Measurements from ENCODE around the gene MYLIP.

MYLIP gene

GRCh38 chr6:16168858-16169257 lies 40.0 kb downstream of the MYLIP start (continued):
- TF ChIP-seq, protein P1, sequence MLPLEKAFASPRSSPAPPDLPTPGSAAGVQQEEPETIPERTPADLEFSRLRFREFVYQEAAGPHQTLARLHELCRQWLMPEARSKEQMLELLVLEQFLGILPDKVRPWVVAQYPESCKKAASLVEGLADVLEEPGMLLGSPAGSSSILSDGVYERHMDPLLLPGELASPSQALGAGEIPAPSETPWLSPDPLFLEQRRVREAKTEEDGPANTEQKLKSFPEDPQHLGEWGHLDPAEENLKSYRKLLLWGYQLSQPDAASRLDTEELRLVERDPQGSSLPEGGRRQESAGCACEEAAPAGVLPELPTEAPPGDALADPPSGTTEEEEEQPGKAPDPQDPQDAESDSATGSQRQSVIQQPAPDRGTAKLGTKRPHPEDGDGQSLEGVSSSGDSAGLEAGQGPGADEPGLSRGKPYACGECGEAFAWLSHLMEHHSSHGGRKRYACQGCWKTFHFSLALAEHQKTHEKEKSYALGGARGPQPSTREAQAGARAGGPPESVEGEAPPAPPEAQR (tag by site-specific recombination; IDR thresholded peaks at IDR 0.05), result no peak
- TF ChIP-seq ZNF510 (tag by site-specific recombination; IDR thresholded peaks at IDR 0.05; ENCODE audit: insufficient replicate concordance) (no peak), ZNF529 (tag by site-specific recombination; IDR thresholded peaks at IDR 0.05; ENCODE audit: insufficient replicate concordance) (no peak), ZNF777 (tag by site-specific recombination; IDR thresholded peaks at IDR 0.05; ENCODE audit: borderline replicate concordance) (no peak)

GRCh38 chr6:16171400-16171799 lies 42.5 kb downstream of the MYLIP start:
- Histone ChIP-seq H3K4me3 (ENCODE audit: low read depth, low read length) (no peak overlapping the region), H3K36me3 (ENCODE audit: control insufficient read depth in 2 of 2, insufficient read depth in 1 of 2, low read length in 2 of 2) (no peaks in the 10 kb centered on the region), H3K27ac (ENCODE audit: extremely low read depth, low read depth, low read length) (no peak overlapping the region), H3K9me3 (ENCODE audit: control insufficient read depth, insufficient read depth, low read depth, low read length) (no peaks in the 10 kb centered on the region), H3K4me1 (ENCODE audit: control insufficient read depth, insufficient read depth, low read length) (peaks cover 6% of the 10 kb centered on the region; the same call in 1 of the 2 replicates)
- TF ChIP-seq ZNF623 (tag by site-specific recombination; IDR thresholded peaks at IDR 0.05) (no peak), SCRT2 (tag by site-specific recombination; IDR thresholded peaks at IDR 0.05) (peak; percentile 40)
- CTCF ChIA-PET, result interaction anchor here (0.7 to 1.3 kb wide), 4 partner anchors 9 to 480 kb away, joined by 3 to 7 read pairs (median 3); no protein-coding TSS in a partner anchor
- POLR2A ChIA-PET, result no interaction called here

- CTCF ChIA-PET, result interaction anchor here (0.6 to 2.9 kb wide), 4 partner anchors 10 to 406 kb away, joined by 3 to 12 read pairs (median 4); no protein-coding TSS in a partner anchor
- no peaks in the 10 kb centered on the region for H3K9me3 ChIP-seq (ENCODE audit: control insufficient read depth, insufficient read depth, low read depth, low read length)
- POLR2A ChIA-PET, result no interaction called here
- H3K36me3 ChIP-seq (ENCODE audit: control insufficient read depth in 2 of 2, insufficient read depth in 1 of 2, low read length in 2 of 2), result no peaks in the 10 kb centered on the region
- H3K4me3 ChIP-seq (ENCODE audit: low read depth, low read length), result no peak overlapping the region
- TF ChIP-seq ZNF18 (tag by site-specific recombination; IDR thresholded peaks at IDR 0.05), result no peak
- peak; percentile 56; the same call in 1 of the 2 replicates for TF ChIP-seq ZNF664 (tag by site-specific recombination; IDR thresholded peaks at IDR 0.05)
- TF ChIP-seq ZNF157 (tag by site-specific recombination; IDR thresholded peaks at IDR 0.05), result no peak
- no peak for TF ChIP-seq ZNF10 (tag by site-specific recombination; IDR thresholded peaks at IDR 0.05)
- TF ChIP-seq ZNF514 (tag by site-specific recombination; IDR thresholded peaks at IDR 0.05), result no peak
- no peak overlapping the region for H3K27ac ChIP-seq (ENCODE audit: extremely low read depth, low read depth, low read length)
- 0 out of 2 replicates have a peak, but pooled peaks cover 2% of the 10 kb centered on the region for H3K4me1 ChIP-seq (ENCODE audit: control insufficient read depth, insufficient read depth, low read length)
Measured at GRCh38 chr6:16173167-16173940, 44.5 kb downstream of the MYLIP start.

DNA sequence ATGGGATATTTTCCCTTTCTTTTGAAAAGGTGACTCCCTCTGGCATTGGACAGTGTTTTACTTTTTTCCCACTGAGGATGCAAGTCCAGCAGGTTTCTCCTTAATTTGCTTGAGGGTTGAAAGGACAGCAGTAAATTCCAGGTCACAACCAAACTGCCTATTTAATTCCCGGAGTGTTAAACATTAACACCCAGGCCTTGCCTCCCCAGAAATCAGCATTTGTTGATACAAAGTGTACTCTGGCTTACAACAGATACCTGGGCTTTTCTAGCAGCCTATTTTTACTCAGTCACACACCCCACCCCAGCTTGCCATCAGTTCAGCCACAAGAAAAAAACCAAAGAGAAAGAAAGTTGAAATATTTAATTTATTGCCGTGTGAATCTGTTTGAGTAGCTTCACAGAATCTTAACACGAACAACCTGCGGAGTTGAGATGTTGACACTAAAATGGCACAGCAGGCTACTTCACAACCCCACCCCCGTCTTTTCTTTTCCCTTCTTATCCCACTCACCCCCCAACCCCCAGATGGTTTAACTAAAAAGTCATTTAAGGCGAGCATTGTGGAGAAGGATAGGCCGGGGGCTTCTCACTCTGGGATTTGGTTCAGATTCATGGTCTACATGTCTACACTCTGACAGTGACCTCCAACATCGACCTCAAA lies 45.7 kb downstream of the MYLIP start:
- H3K9me3 ChIP-seq (ENCODE audit: control insufficient read depth, insufficient read depth, low read depth, low read length), result no peaks in the 10 kb centered on the region
- no peak overlapping the region for H3K27ac ChIP-seq (ENCODE audit: extremely low read depth, low read depth, low read length)
- CTCF ChIA-PET, result interaction anchor here (1.5 to 2.9 kb wide), 2 partner anchors 9 to 31 kb away, joined by 4 to 12 read pairs; no protein-coding TSS in a partner anchor
- POLR2A ChIA-PET, result no interaction called here
- no peaks in the 10 kb centered on the region for H3K4me1 ChIP-seq (ENCODE audit: control insufficient read depth, insufficient read depth, low read length)
- no peaks in the 10 kb centered on the region for H3K36me3 ChIP-seq (ENCODE audit: control insufficient read depth in 2 of 2, insufficient read depth in 1 of 2, low read length in 2 of 2)
- H3K4me3 ChIP-seq (ENCODE audit: low read depth, low read length), result no peak overlapping the region
- TF ChIP-seq ZEB2 (tag by site-specific recombination; IDR thresholded peaks at IDR 0.05), result no peak
- no peak for TF ChIP-seq ZNF433 (tag by site-specific recombination; IDR thresholded peaks at IDR 0.05; ENCODE audit: low read depth)
- TF ChIP-seq, protein P2, sequence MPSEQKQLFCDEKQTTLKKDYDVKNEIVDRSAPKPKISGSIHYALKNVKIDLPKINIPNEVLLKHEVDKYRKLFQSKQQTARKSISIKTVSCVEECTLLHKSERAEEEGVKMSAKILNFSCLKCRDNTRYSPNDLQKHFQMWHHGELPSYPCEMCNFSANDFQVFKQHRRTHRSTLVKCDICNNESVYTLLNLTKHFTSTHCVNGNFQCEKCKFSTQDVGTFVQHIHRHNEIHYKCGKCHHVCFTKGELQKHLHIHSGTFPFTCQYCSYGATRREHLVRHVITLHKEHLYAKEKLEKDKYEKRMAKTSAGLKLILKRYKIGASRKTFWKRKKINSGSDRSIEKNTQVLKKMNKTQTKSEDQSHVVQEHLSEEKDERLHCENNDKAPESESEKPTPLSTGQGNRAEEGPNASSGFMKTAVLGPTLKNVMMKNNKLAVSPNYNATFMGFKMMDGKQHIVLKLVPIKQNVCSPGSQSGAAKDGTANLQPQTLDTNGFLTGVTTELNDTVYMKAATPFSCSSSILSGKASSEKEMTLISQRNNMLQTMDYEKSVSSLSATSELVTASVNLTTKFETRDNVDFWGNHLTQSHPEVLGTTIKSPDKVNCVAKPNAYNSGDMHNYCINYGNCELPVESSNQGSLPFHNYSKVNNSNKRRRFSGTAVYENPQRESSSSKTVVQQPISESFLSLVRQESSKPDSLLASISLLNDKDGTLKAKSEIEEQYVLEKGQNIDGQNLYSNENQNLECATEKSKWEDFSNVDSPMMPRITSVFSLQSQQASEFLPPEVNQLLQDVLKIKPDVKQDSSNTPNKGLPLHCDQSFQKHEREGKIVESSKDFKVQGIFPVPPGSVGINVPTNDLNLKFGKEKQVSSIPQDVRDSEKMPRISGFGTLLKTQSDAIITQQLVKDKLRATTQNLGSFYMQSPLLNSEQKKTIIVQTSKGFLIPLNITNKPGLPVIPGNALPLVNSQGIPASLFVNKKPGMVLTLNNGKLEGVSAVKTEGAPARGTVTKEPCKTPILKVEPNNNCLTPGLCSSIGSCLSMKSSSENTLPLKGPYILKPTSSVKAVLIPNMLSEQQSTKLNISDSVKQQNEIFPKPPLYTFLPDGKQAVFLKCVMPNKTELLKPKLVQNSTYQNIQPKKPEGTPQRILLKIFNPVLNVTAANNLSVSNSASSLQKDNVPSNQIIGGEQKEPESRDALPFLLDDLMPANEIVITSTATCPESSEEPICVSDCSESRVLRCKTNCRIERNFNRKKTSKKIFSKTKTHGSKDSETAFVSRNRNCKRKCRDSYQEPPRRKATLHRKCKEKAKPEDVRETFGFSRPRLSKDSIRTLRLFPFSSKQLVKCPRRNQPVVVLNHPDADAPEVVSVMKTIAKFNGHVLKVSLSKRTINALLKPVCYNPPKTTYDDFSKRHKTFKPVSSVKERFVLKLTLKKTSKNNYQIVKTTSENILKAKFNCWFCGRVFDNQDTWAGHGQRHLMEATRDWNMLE (tag by site-specific recombination; conservative IDR thresholded peaks at IDR 0.05; ENCODE audit: low read depth), result no peak
- no peak for TF ChIP-seq BCL11B (tag by site-specific recombination; IDR thresholded peaks at IDR 0.05; ENCODE audit: low read depth)
- no peak for TF ChIP-seq ZFP37 (tag by site-specific recombination; IDR thresholded peaks at IDR 0.05)
- no peak for TF ChIP-seq ZNF146 (tag by site-specific recombination; IDR thresholded peaks at IDR 0.05)
